Measurements from ENCODE around the gene FUT8.
"Not testable (repeated sequence)": the region's sequence is repeated elsewhere in the genome, so short reads cannot be mapped to it uniquely, and the experiment has no call there.

FUT8 gene

DNA sequence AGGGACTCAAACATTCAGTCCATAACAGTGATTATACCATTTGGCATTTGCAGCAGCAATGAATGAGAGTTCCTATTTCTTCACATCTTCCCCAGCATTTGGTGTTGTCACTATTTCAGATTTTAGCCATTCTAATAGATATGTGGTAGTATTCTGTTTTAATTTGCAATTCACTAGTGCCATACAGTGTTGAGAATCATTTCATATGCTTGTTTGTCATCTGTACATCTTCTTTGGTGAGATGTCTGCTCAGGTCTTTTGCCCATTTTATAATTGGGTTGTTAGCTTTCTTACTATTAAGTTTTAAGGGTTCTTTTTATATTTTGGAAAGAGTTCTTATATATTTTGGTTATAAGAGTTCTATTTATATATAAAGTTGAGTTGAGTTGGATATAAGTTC, 276.5 kb downstream of the FUT8 start:
- no peak for DNase-seq
- H3K4me3 ChIP-seq: no peak overlapping the region
- H3K27ac ChIP-seq: no peak overlapping the region
- H3K27me3 ChIP-seq: no peaks in the 10 kb centered on the region
- peaks cover 0 to 2% (median 0%) of the 10 kb centered on the region in 3 donors for H3K9me3 ChIP-seq
- intact Hi-C loops (cut with DNase I; ENCODE audit: low total_unique reads): no loop called here
- H3K4me1 ChIP-seq: no peaks in the 10 kb centered on the region
- H3K36me3 ChIP-seq: no peaks in the 10 kb centered on the region
- TF ChIP-seq, protein P1, sequence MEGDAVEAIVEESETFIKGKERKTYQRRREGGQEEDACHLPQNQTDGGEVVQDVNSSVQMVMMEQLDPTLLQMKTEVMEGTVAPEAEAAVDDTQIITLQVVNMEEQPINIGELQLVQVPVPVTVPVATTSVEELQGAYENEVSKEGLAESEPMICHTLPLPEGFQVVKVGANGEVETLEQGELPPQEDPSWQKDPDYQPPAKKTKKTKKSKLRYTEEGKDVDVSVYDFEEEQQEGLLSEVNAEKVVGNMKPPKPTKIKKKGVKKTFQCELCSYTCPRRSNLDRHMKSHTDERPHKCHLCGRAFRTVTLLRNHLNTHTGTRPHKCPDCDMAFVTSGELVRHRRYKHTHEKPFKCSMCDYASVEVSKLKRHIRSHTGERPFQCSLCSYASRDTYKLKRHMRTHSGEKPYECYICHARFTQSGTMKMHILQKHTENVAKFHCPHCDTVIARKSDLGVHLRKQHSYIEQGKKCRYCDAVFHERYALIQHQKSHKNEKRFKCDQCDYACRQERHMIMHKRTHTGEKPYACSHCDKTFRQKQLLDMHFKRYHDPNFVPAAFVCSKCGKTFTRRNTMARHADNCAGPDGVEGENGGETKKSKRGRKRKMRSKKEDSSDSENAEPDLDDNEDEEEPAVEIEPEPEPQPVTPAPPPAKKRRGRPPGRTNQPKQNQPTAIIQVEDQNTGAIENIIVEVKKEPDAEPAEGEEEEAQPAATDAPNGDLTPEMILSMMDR (IDR thresholded peaks at IDR 0.05): no peak

DNA sequence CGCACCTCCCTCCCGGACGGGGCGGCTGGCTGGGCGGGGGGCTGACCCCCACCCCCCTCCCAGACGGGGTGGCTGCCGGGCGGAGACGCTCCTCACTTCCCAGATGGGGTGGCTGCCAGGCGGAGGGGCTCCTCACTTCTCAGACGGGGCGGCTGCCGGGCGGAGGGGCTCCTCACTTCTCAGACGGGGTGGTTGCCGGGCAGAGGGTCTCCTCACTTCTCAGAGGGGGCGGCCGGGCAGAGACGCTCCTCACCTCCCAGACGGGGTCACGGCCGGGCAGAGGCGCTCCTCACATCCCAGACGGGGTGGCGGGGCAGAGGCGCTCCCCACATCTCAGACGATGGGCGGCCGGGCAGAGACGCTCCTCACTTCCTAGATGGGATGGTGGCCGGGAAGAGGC, 280.0 kb downstream of the FUT8 start:
- H3K4me1 ChIP-seq; H3K27ac ChIP-seq; H3K9me3 ChIP-seq; H3K4me3 ChIP-seq; intact Hi-C loops (cut with DNase I; ENCODE audit: low total_unique reads); H3K36me3 ChIP-seq; DNase-seq; H3K27me3 ChIP-seq: not testable (repeated sequence)

GRCh38 chr14:65696801-65697200, 284.3 kb downstream of the FUT8 start:
- no peak overlapping the region for H3K4me3 ChIP-seq
- H3K27me3 ChIP-seq: no peaks in the 10 kb centered on the region
- peaks cover 0 to 6% (median 0%) of the 10 kb centered on the region in 4 donors for H3K4me1 ChIP-seq
- no peak for DNase-seq
- no peak overlapping the region for H3K27ac ChIP-seq
- intact Hi-C loops (cut with DNase I; ENCODE audit: low total_unique reads): no loop called here
- peaks cover 0 to 2% (median 0%) of the 10 kb centered on the region in 3 donors for H3K9me3 ChIP-seq
- TF ChIP-seq, protein P1 (IDR thresholded peaks at IDR 0.05): no peak
- H3K36me3 ChIP-seq: no peaks in the 10 kb centered on the region

GRCh38 chr14:65703521-65703920, 291.0 kb downstream of the FUT8 start:
- no peaks in the 10 kb centered on the region for H3K27me3 ChIP-seq
- H3K4me1 ChIP-seq: no peaks in the 10 kb centered on the region
- peaks cover 0 to 9% (median 0%) of the 10 kb centered on the region in 3 donors for H3K9me3 ChIP-seq
- H3K4me3 ChIP-seq: no peak overlapping the region
- DNase-seq: no peak
- TF ChIP-seq, protein P1 (IDR thresholded peaks at IDR 0.05): no peak
- H3K36me3 ChIP-seq: no peaks in the 10 kb centered on the region
- intact Hi-C loops (cut with DNase I; ENCODE audit: low total_unique reads): no loop called here
- H3K27ac ChIP-seq: no peak overlapping the region

DNA sequence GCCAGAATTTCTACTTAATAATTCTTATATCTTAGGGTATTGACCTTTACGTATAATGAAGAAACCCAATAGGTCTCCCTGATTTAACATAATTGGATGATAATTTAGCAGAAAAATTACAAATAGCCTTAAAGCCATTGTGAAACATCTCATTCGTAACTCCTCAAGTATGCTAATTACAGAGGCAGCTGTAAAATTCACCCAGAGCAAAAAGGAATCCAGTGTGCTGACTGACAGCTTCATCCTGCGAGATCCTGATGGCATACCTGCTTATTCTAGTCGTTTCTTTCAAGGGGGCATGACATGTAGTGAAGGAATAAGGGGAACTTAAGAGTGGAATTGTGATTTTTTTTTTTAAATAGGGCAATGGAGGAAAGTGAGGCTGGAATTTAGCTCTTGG, 291.5 kb downstream of the FUT8 start:
- intact Hi-C loops (cut with DNase I; ENCODE audit: low total_unique reads): no loop called here
- no peak overlapping the region for H3K4me3 ChIP-seq
- no peaks in the 10 kb centered on the region for H3K36me3 ChIP-seq
- no peaks in the 10 kb centered on the region for H3K4me1 ChIP-seq
- DNase-seq: no peak
- no peak overlapping the region for H3K27ac ChIP-seq
- no peaks in the 10 kb centered on the region for H3K27me3 ChIP-seq
- TF ChIP-seq, protein P1 (IDR thresholded peaks at IDR 0.05): no peak
- H3K9me3 ChIP-seq: peaks cover 0 to 9% (median 0%) of the 10 kb centered on the region in 3 donors

- TF ChIP-seq, protein P1 (IDR thresholded peaks at IDR 0.05): no peak
- intact Hi-C loops (cut with DNase I; ENCODE audit: low total_unique reads): no loop called here
- H3K27ac ChIP-seq: no peak overlapping the region
These were observed 291.9 kb downstream of the FUT8 start for GRCh38 chr14:65704437-65704836.

More at GRCh38 chr14:65704437-65704836, 291.9 kb downstream of the FUT8 start:
- no peak for DNase-seq
- no peaks in the 10 kb centered on the region for H3K36me3 ChIP-seq
- H3K27me3 ChIP-seq: no peaks in the 10 kb centered on the region
- H3K9me3 ChIP-seq: peaks cover 0 to 9% (median 0%) of the 10 kb centered on the region in 3 donors
- no peaks in the 10 kb centered on the region for H3K4me1 ChIP-seq
- no peak overlapping the region for H3K4me3 ChIP-seq

Measured in tibial artery (tissue), 4 donors.